Measurements from ENCODE around the gene FHIT.
"Not testable (repeated sequence)": the region's sequence is repeated elsewhere in the genome, so short reads cannot be mapped to it uniquely, and the experiment has no call there.

FHIT gene

GRCh38 chr3:59802453-59802852, 1448.8 kb downstream of the FHIT start:
- DNase-seq, result not testable (repeated sequence)

- DNase-seq, result no peak
These were observed 1449.2 kb downstream of the FHIT start for GRCh38 chr3:59802045-59802444.

- no peak for DNase-seq
These were observed 1450.8 kb downstream of the FHIT start for GRCh38 chr3:59800481-59800880.

GRCh38 chr3:59798372-59799086, 1452.7 kb downstream of the FHIT start:
- no peak for DNase-seq

GRCh38 chr3:59797533-59797932, 1453.7 kb downstream of the FHIT start:
- DNase-seq, result no peak

GRCh38 chr3:59796456-59796855, 1454.8 kb downstream of the FHIT start:
- DNase-seq, result no peak

GRCh38 chr3:59795756-59796155, 1455.5 kb downstream of the FHIT start:
- DNase-seq, result no peak

- DNase-seq, result no peak
These were observed 1457.3 kb downstream of the FHIT start for GRCh38 chr3:59793976-59794375.

- DNase-seq, result no peak
These were observed 1459.4 kb downstream of the FHIT start for GRCh38 chr3:59791774-59792308.

GRCh38 chr3:59790241-59790640, 1461.0 kb downstream of the FHIT start:
- DNase-seq, result no peak

- DNase-seq, result no peak
These were observed 1462.5 kb downstream of the FHIT start for GRCh38 chr3:59788801-59789200.

GRCh38 chr3:59788133-59788532, 1463.1 kb downstream of the FHIT start:
- DNase-seq, result no peak

GRCh38 chr3:59786374-59786773, 1464.9 kb downstream of the FHIT start:
- no peak for DNase-seq

GRCh38 chr3:59784164-59784563, 1467.1 kb downstream of the FHIT start:
- no peak for DNase-seq

GRCh38 chr3:59783468-59783988, 1467.7 kb downstream of the FHIT start:
- DNase-seq, result peak in 1 of 2 donors; percentile 8

GRCh38 chr3:59782664-59783063, 1468.6 kb downstream of the FHIT start:
- DNase-seq, result no peak

- DNase-seq, result no peak
These were observed 1471.0 kb downstream of the FHIT start for GRCh38 chr3:59780209-59780608.

- no peak for DNase-seq
These were observed 1472.0 kb downstream of the FHIT start for GRCh38 chr3:59779260-59779659.

- DNase-seq, result no peak
These were observed 1473.6 kb downstream of the FHIT start for GRCh38 chr3:59777667-59778077.

- DNase-seq, result no peak
These were observed 1474.2 kb downstream of the FHIT start for GRCh38 chr3:59777066-59777465.

GRCh38 chr3:59775761-59776325, 1475.4 kb downstream of the FHIT start:
- DNase-seq, result no peak

GRCh38 chr3:59775106-59775505, 1476.1 kb downstream of the FHIT start:
- no peak for DNase-seq

- DNase-seq, result no peak
These were observed 1476.6 kb downstream of the FHIT start for GRCh38 chr3:59774634-59775033.

GRCh38 chr3:59774000-59774399, 1477.3 kb downstream of the FHIT start:
- DNase-seq, result no peak

All from CD4-positive, alpha-beta T cell treated with Interleukin-1 beta for 1 hour (primary cell).